Measurements from ENCODE around the gene PITX2.

DNA sequence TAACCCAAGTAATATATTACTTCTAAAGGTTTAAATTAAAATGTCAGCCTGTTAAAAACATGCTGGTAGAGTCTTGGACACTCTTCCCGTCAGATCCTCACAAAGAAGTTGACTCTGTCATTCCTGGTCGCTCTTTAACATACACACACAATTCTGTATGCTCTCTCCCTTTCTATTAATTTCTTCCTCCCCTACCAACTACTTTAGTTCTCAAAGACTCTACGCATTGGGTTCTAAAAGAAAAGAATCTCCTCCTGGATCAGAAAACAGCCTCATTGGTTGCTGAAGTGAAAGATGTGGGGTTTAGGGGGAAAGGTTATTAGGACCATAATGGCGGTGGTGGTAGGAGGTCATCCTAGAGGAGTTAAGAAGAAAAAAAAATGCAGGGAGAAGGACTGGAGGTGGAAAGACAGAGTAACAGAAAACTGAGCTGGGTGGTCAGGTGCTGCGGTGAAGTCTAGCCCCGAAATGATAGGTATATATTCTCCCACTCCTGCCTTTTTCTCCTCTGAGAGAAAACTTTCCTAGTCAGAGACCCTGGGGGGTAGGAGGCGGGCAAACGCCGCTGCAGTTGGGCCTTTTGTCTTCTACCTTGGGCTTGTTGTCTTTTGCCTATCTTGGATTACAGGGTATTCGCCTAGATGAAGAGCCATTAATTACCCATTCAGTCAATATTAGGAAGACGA is 5.2 kb upstream of the PITX2 start:
- TF ChIP-seq POLR2A (IDR thresholded peaks at IDR 0.05; ENCODE audit: control extremely low read depth in 1 of 2, low read depth in 2 of 2, low read length in 2 of 2) (no peak), POLR2AphosphoS5 (IDR thresholded peaks at IDR 0.05; ENCODE audit: low read depth, low read length) (no peak), E2F6 (IDR thresholded peaks at IDR 0.05) (no peak), TBP (IDR thresholded peaks at IDR 0.05; ENCODE audit: low read depth, low read length) (no peak), SAP30 (IDR thresholded peaks at IDR 0.05; ENCODE audit: insufficient read depth, insufficient replicate concordance, low read length) (no peak), CBX5 (IDR thresholded peaks at IDR 0.05; ENCODE audit: low read depth, low read length) (no peak), EP300 (IDR thresholded peaks at IDR 0.05; ENCODE audit: borderline replicate concordance in 1 of 2, low read depth in 2 of 2, low read length in 2 of 2) (no peak), TAF1 (IDR thresholded peaks at IDR 0.05; ENCODE audit: low read depth, low read length) (no peak), CTBP2 (IDR thresholded peaks at IDR 0.05; ENCODE audit: borderline replicate concordance, insufficient read depth, insufficient read length, low read length) (no peak), SIN3A (conservative IDR thresholded peaks at IDR 0.05 in 1 of 2, IDR thresholded peaks at IDR 0.05 in 1 of 2; ENCODE audit: low read depth in 1 of 2, low read length in 2 of 2) (no peak)
- TF ChIP-seq, protein P1, sequence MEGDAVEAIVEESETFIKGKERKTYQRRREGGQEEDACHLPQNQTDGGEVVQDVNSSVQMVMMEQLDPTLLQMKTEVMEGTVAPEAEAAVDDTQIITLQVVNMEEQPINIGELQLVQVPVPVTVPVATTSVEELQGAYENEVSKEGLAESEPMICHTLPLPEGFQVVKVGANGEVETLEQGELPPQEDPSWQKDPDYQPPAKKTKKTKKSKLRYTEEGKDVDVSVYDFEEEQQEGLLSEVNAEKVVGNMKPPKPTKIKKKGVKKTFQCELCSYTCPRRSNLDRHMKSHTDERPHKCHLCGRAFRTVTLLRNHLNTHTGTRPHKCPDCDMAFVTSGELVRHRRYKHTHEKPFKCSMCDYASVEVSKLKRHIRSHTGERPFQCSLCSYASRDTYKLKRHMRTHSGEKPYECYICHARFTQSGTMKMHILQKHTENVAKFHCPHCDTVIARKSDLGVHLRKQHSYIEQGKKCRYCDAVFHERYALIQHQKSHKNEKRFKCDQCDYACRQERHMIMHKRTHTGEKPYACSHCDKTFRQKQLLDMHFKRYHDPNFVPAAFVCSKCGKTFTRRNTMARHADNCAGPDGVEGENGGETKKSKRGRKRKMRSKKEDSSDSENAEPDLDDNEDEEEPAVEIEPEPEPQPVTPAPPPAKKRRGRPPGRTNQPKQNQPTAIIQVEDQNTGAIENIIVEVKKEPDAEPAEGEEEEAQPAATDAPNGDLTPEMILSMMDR (IDR thresholded peaks at IDR 0.05; ENCODE audit: control extremely low read depth in 1 of 3, insufficient read depth in 1 of 3, low read depth in 1 of 3, low read length in 3 of 3), result no peak
- TF ChIP-seq, protein P2, sequence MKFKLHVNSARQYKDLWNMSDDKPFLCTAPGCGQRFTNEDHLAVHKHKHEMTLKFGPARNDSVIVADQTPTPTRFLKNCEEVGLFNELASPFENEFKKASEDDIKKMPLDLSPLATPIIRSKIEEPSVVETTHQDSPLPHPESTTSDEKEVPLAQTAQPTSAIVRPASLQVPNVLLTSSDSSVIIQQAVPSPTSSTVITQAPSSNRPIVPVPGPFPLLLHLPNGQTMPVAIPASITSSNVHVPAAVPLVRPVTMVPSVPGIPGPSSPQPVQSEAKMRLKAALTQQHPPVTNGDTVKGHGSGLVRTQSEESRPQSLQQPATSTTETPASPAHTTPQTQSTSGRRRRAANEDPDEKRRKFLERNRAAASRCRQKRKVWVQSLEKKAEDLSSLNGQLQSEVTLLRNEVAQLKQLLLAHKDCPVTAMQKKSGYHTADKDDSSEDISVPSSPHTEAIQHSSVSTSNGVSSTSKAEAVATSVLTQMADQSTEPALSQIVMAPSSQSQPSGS (IDR thresholded peaks at IDR 0.05; ENCODE audit: low read length), result no peak
